ENCODE measurements around the gene ZDHHC17. TPM values are rescaled to one million over a fixed set of nuclear protein-coding genes. Genes with fewer than 3 reads are reported as not detected.

ZDHHC17 gene, protein sequence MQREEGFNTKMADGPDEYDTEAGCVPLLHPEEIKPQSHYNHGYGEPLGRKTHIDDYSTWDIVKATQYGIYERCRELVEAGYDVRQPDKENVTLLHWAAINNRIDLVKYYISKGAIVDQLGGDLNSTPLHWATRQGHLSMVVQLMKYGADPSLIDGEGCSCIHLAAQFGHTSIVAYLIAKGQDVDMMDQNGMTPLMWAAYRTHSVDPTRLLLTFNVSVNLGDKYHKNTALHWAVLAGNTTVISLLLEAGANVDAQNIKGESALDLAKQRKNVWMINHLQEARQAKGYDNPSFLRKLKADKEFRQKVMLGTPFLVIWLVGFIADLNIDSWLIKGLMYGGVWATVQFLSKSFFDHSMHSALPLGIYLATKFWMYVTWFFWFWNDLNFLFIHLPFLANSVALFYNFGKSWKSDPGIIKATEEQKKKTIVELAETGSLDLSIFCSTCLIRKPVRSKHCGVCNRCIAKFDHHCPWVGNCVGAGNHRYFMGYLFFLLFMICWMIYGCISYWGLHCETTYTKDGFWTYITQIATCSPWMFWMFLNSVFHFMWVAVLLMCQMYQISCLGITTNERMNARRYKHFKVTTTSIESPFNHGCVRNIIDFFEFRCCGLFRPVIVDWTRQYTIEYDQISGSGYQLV
- polyA plus RNA-seq (2012; rRNA removed): 28.6 and 32.8 TPM in 2 replicates
- polyA plus RNA-seq (2012; cell fraction: cytosol; rRNA removed): 16.7 and 17.4 TPM in 2 replicates
- polyA plus RNA-seq (2012; cell fraction: nucleus; rRNA removed): 62.2 and 139 TPM in 2 replicates

DNA sequence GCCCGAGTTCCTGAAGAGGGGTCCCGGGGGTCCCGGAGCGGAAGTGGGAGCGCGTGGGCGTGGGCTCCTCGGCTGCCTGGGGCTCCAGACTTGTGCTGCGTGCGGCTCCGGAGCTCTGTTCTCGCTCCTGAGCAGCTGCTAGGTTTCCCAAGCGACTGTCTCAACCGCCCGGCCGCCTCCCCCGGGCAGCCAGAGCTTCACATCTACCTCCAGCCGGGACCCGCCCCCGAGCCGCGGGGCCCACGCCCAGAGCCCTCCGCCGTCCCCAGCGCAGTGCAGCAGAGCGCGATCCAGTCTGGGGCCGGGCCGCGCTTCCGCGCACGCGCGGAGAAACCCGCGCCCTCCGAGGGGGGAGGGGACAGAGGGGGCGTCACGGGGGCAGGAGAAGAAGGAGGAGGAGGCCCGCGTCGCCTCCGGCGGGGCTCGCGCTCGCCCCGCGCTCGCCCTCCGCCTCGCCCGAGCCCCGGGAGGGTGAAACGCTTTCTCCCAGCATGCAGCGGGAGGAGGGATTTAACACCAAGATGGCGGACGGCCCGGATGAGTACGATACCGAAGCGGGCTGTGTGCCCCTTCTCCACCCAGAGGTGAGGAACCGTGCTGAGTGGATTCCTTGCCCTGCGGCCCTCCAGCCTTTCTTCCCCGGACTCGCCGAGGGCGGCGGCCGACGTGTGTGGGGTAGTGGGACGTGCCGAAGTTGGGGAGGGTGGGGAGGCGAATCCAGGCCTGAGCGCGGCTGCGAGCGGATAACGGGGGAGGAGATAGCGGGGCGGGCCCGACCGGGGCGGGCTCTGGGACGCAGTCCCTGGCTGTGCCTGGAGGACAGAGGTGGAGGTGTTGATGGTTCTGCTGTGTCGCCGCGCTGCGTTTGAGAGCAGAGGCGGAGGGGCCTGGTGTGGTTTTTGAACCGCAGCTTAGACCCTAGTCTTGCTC lies at the start of gene ZDHHC17:
TSS of gene ZDHHC17 (plus strand) at position 370 of the 930 bp plus-strand sequence. CDS start at position 492, 122 bp downstream.
- H3F3A ChIP-seq (replicated peaks; ENCODE audit: insufficient read depth): peaks cover 13% of the 10 kb centered on the region
- 1% methylated on average over 23 of the region's 93 CpGs for WGBS (ENCODE audit: low lambda C conversion rate)
- TF ChIP-seq RCOR1 (IDR thresholded peaks at IDR 0.05; ENCODE audit: low read length): no peak
- TF ChIP-seq FOXJ3 (CRISPR knock-in tag; IDR thresholded peaks at IDR 0.05): no peak
- TF ChIP-seq, protein P1, sequence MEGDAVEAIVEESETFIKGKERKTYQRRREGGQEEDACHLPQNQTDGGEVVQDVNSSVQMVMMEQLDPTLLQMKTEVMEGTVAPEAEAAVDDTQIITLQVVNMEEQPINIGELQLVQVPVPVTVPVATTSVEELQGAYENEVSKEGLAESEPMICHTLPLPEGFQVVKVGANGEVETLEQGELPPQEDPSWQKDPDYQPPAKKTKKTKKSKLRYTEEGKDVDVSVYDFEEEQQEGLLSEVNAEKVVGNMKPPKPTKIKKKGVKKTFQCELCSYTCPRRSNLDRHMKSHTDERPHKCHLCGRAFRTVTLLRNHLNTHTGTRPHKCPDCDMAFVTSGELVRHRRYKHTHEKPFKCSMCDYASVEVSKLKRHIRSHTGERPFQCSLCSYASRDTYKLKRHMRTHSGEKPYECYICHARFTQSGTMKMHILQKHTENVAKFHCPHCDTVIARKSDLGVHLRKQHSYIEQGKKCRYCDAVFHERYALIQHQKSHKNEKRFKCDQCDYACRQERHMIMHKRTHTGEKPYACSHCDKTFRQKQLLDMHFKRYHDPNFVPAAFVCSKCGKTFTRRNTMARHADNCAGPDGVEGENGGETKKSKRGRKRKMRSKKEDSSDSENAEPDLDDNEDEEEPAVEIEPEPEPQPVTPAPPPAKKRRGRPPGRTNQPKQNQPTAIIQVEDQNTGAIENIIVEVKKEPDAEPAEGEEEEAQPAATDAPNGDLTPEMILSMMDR (IDR thresholded peaks at IDR 0.05): no peak
- peak; percentile 76 for TF ChIP-seq CHD2 (IDR thresholded peaks at IDR 0.05; ENCODE audit: low read length, partially characterized antibody)
- TF ChIP-seq, protein P2, sequence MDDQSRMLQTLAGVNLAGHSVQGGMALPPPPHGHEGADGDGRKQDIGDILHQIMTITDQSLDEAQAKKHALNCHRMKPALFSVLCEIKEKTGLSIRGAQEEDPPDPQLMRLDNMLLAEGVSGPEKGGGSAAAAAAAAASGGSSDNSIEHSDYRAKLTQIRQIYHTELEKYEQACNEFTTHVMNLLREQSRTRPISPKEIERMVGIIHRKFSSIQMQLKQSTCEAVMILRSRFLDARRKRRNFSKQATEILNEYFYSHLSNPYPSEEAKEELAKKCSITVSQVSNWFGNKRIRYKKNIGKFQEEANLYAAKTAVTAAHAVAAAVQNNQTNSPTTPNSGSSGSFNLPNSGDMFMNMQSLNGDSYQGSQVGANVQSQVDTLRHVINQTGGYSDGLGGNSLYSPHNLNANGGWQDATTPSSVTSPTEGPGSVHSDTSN (IDR thresholded peaks at IDR 0.05): 0 out of 2 replicates have a peak, but pooled peaks have one; percentile 33
- TF ChIP-seq RFX5 (IDR thresholded peaks at IDR 0.05; ENCODE audit: low read length): no peak
- TF ChIP-seq GATA2 (CRISPR knock-in tag; IDR thresholded peaks at IDR 0.05): no peak
- TF ChIP-seq TAF1 (IDR thresholded peaks at IDR 0.05; ENCODE audit: borderline replicate concordance, low read depth, low read length): peak; percentile 80
- TF ChIP-seq, protein P3, sequence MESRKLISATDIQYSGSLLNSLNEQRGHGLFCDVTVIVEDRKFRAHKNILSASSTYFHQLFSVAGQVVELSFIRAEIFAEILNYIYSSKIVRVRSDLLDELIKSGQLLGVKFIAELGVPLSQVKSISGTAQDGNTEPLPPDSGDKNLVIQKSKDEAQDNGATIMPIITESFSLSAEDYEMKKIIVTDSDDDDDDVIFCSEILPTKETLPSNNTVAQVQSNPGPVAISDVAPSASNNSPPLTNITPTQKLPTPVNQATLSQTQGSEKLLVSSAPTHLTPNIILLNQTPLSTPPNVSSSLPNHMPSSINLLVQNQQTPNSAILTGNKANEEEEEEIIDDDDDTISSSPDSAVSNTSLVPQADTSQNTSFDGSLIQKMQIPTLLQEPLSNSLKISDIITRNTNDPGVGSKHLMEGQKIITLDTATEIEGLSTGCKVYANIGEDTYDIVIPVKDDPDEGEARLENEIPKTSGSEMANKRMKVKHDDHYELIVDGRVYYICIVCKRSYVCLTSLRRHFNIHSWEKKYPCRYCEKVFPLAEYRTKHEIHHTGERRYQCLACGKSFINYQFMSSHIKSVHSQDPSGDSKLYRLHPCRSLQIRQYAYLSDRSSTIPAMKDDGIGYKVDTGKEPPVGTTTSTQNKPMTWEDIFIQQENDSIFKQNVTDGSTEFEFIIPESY (IDR thresholded peaks at IDR 0.05; ENCODE audit: borderline replicate concordance, low read depth): 0 out of 2 replicates have a peak, but pooled peaks have one; percentile 22
- no peak for TF ChIP-seq NFIC (IDR thresholded peaks at IDR 0.05; ENCODE audit: borderline replicate concordance)
- TF ChIP-seq YY1 (IDR thresholded peaks at IDR 0.05; ENCODE audit: low read depth): peak; percentile 95
- peak; percentile 71 for TF ChIP-seq NRF1 (IDR thresholded peaks at IDR 0.05; ENCODE audit: low read depth, low read length)
- TF ChIP-seq, protein P4, sequence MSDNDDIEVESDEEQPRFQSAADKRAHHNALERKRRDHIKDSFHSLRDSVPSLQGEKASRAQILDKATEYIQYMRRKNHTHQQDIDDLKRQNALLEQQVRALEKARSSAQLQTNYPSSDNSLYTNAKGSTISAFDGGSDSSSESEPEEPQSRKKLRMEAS (IDR thresholded peaks at IDR 0.05; ENCODE audit: low read depth): peak; percentile 28; the same call in 1 of the 2 replicates
- TF ChIP-seq, protein P5, sequence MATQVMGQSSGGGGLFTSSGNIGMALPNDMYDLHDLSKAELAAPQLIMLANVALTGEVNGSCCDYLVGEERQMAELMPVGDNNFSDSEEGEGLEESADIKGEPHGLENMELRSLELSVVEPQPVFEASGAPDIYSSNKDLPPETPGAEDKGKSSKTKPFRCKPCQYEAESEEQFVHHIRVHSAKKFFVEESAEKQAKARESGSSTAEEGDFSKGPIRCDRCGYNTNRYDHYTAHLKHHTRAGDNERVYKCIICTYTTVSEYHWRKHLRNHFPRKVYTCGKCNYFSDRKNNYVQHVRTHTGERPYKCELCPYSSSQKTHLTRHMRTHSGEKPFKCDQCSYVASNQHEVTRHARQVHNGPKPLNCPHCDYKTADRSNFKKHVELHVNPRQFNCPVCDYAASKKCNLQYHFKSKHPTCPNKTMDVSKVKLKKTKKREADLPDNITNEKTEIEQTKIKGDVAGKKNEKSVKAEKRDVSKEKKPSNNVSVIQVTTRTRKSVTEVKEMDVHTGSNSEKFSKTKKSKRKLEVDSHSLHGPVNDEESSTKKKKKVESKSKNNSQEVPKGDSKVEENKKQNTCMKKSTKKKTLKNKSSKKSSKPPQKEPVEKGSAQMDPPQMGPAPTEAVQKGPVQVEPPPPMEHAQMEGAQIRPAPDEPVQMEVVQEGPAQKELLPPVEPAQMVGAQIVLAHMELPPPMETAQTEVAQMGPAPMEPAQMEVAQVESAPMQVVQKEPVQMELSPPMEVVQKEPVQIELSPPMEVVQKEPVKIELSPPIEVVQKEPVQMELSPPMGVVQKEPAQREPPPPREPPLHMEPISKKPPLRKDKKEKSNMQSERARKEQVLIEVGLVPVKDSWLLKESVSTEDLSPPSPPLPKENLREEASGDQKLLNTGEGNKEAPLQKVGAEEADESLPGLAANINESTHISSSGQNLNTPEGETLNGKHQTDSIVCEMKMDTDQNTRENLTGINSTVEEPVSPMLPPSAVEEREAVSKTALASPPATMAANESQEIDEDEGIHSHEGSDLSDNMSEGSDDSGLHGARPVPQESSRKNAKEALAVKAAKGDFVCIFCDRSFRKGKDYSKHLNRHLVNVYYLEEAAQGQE (IDR thresholded peaks at IDR 0.05; ENCODE audit: low read depth, low read length): peak; percentile 47
- TF ChIP-seq, protein P6, sequence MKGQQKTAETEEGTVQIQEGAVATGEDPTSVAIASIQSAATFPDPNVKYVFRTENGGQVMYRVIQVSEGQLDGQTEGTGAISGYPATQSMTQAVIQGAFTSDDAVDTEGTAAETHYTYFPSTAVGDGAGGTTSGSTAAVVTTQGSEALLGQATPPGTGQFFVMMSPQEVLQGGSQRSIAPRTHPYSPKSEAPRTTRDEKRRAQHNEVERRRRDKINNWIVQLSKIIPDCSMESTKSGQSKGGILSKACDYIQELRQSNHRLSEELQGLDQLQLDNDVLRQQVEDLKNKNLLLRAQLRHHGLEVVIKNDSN (IDR thresholded peaks at IDR 0.05; ENCODE audit: borderline replicate concordance, low read depth): no peak
- no peak for TF ChIP-seq RAD21 (IDR thresholded peaks at IDR 0.05; ENCODE audit: low read length)
- TF ChIP-seq TCF12 (IDR thresholded peaks at IDR 0.05): 0 out of 2 replicates have a peak, but pooled peaks have one; percentile 24
- peak; percentile 75 for TF ChIP-seq POLR2AphosphoS5 (IDR thresholded peaks at IDR 0.05; ENCODE audit: low read depth, low read length)

More for the DNA sequence above, at the start of gene ZDHHC17:
- no peaks in the 10 kb centered on the region for H3K9me3 ChIP-seq
- CTCF ChIA-PET: interaction anchor here (0.7 to 2.5 kb wide), 5 partner anchors 26 to 141 kb away, joined by 3 to 12 read pairs (median 4); no protein-coding TSS in a partner anchor
- H3K4me1 ChIP-seq (ENCODE audit: control insufficient read depth in 1 of 2, insufficient read depth in 2 of 2, low read depth in 1 of 2, low read length in 1 of 2): peaks cover 6 to 12% of the 10 kb centered on the region in 2 experiments; a peak in 1 of 4 replicates
- peak within 1 kb of the TSS; percentile 93 for H2AFZ ChIP-seq (ENCODE audit: low read depth)
- peak within 1 kb of the TSS; percentile 94 to 98 for H3K27ac ChIP-seq (ENCODE audit: low read depth in 2 of 2, low read length in 1 of 2)
- peak within 1 kb of the TSS; percentile 74 to 78 for H3K4me3 ChIP-seq (ENCODE audit: low read depth in 2 of 2, low read length in 1 of 2)
- peaks cover 32% of the 10 kb centered on the region for H4K20me1 ChIP-seq (ENCODE audit: insufficient read depth)
- no peaks in the 10 kb centered on the region for H3K27me3 ChIP-seq (ENCODE audit: insufficient read depth)
- peak within 1 kb of the TSS; percentile 97 for H3K9ac ChIP-seq
- H3K36me3 ChIP-seq (replicated peaks in 1 of 2; ENCODE audit: control insufficient read depth in 1 of 2, insufficient read depth in 2 of 2, low read length in 1 of 2): no peaks in the 10 kb centered on the region
- DNase-seq: peak; percentile 96
- no peaks in the 10 kb centered on the region for H3K9me2 ChIP-seq
- peak within 1 kb of the TSS; percentile 89 for H3K4me2 ChIP-seq
- peaks cover 52% of the 10 kb centered on the region for H3K79me2 ChIP-seq (ENCODE audit: insufficient read depth)
- POLR2A ChIA-PET: interaction anchor here (1.1 to 2.2 kb wide), 2 partner anchors 115 to 119 kb away, joined by 3 to 9 read pairs; partner anchors contain the start of gene CSRP2

Measured in SK-N-SH (cell line).